HepG2 (cell line): Measurements from ENCODE around the gene FCHSD1. TPM values are rescaled to one million over a fixed set of nuclear protein-coding genes. Genes with fewer than 3 reads are reported as not detected.
A peak's percentile ranks its signal among the peaks of the same experiment; 100 is the strongest.

ENCODE experiments used
- ATAC-seq: fragments of 200-7000 bp; cut with Tn5 transposase; 3 replicates; pipeline ENCODE4 v1.9.1; 2020; ENCODE audit warnings: mild to moderate bottlenecking, moderate library complexity
- BruUV-seq: library from RNA; stranded (reverse); fragments of 400-500 nt; replicated peaks from 2 replicates; lab custom pipeline; 2021; lab: Mats Ljungman, UMichigan
- CTCF ChIA-PET: fragments of 300-600 bp; formaldehyde crosslinking; extraction: SDS; loops from one replicate; lab custom pipeline; 2021; ENCODE audit warnings: low total read pairs, inconsistent platforms, low intra/inter-chr PET ratio; lab: Yijun Ruan, JAX
- POLR2A ChIA-PET: fragments of 350-600 bp; sonication (Branson Sonifier 250); formaldehyde crosslinking; loops from one replicate; lab custom pipeline; 2020; ENCODE audit warnings: antibody characterized with exemption, inconsistent platforms; lab: Yijun Ruan, JAX
- DNase-seq: peaks from one replicate; pipeline ENCODE4 v3.0.0-alpha.2; 2015; ENCODE audit warnings: low spot score
- FAIRE-seq: peaks from 3 replicates; lab custom pipeline; 2011; peaks lifted over from hg19 to GRCh38; lab: Jason Lieb, UNC
- H2AFZ ChIP-seq: one replicate; pipeline ENCODE4 v1.6.1; 2011; ENCODE audit warnings: low read length, inconsistent platforms
- H3K27ac ChIP-seq: fragments of 300-600 bp; 3 replicates; pipeline ENCODE4 v1.8.0; 2011; ENCODE audit warnings: mixed run types, mild to moderate bottlenecking, mixed read lengths, low read length, inconsistent platforms; ENCODE audit not compliant: insufficient read depth; ENCODE audit errors: extremely low read length
- H3K27me3 ChIP-seq, 2 experiments: fragments of 200-600 bp in 1 of 2; 2 replicates in 1 of 2; 3 replicates in 1 of 2; pipeline versions ENCODE4 v1.6.0 to v1.8.0; 2011; ENCODE audit warnings: low read length in 2 of 2, mild to moderate bottlenecking in 2 of 2, moderate library complexity in 2 of 2, inconsistent platforms in 1 of 2; ENCODE audit not compliant: insufficient read depth in 2 of 2, control insufficient read depth in 1 of 2
- H3K36me3 ChIP-seq, 2 experiments: fragments of 200-600 bp in 1 of 2; replicated peaks in 1 of 2; 2 replicates in 1 of 2; 3 replicates in 1 of 2; pipeline versions ENCODE4 v1.5.1 to v1.8.0; 2011; ENCODE audit warnings: low read length in 2 of 2, inconsistent platforms in 1 of 2; ENCODE audit not compliant: insufficient read depth in 2 of 2, control insufficient read depth in 1 of 2
- H3K4me1 ChIP-seq: 2 replicates; pipeline ENCODE4 v1.5.1; 2012; ENCODE audit warnings: low read length, inconsistent platforms; ENCODE audit not compliant: insufficient read depth
- H3K4me2 ChIP-seq: 2 replicates; pipeline ENCODE4 v1.6.0; 2011; ENCODE audit warnings: low read depth, low read length, inconsistent platforms
- H3K4me3 ChIP-seq, 3 experiments: fragments of 200-600 bp in 1 of 3; sonication (generic), shearing (Covaris generic) in 1 of 3; replicated peaks in 1 of 3; 2 replicates each; pipeline ENCODE4 v1.5.1; 2011 to 2016; ENCODE audit warnings: low read length in 3 of 3, inconsistent platforms in 2 of 3, low read depth in 2 of 3, mild to moderate bottlenecking in 2 of 3, control low read depth in 1 of 3, mixed read lengths in 1 of 3; ENCODE audit not compliant: insufficient read depth in 1 of 3
- H3K79me2 ChIP-seq: one replicate; pipeline ENCODE4 v1.6.1; 2011; ENCODE audit warnings: low read length, inconsistent platforms; ENCODE audit not compliant: insufficient read depth
- H3K9ac ChIP-seq: 2 replicates; pipeline ENCODE4 v1.6.0; 2011; ENCODE audit warnings: mild to moderate bottlenecking, low read depth, low read length, inconsistent platforms; ENCODE audit not compliant: insufficient read depth
- H3K9me3 ChIP-seq: 2 replicates; pipeline ENCODE4 v1.5.1; 2012; ENCODE audit warnings: mild to moderate bottlenecking, low read length
- H4K20me1 ChIP-seq: 2 replicates; pipeline ENCODE4 v1.6.0; 2011; ENCODE audit warnings: inconsistent platforms, mild to moderate bottlenecking, low read length, moderate library complexity; ENCODE audit not compliant: insufficient read depth
- ADNP ChIP-seq: sonication (generic); formaldehyde crosslinking; IDR thresholded peaks from 2 replicates; pipeline ENCODE4 v1.4.0; 2020; ENCODE audit warnings: missing genetic modification reagents
- ESRRA ChIP-seq: sonication (generic); formaldehyde crosslinking; IDR thresholded peaks from 2 replicates; pipeline ENCODE4 v1.5.1; 2020; ENCODE audit warnings: mild to moderate bottlenecking, low read depth, missing genetic modification reagents
- FOXA3 ChIP-seq: IDR thresholded peaks from 2 replicates; pipeline ENCODE4 v1.6.1; 2016; ENCODE audit warnings: missing genetic modification reagents, missing compliant biosample characterization
- GABPA ChIP-seq, 2 experiments: IDR thresholded peaks; 2 replicates each; pipeline ENCODE4 v1.6.1; 2011 to 2016; ENCODE audit warnings: low read depth in 2 of 2, low read length in 1 of 2, missing biosample characterization in 1 of 2, missing genetic modification characterization in 1 of 2
- GATAD2A ChIP-seq: IDR thresholded peaks from 2 replicates; pipeline ENCODE4 v1.6.1; 2016
- HHEX ChIP-seq: IDR thresholded peaks from 2 replicates; pipeline ENCODE4 v1.6.1; 2016; ENCODE audit warnings: control low read depth
- HNRNPH1 ChIP-seq: fragments of 200-400 bp; formaldehyde crosslinking; optimal IDR thresholded peaks from 2 replicates; pipeline ENCODE3; 2017; ENCODE audit warnings: mild to moderate bottlenecking, low read depth, low read length
- HNRNPUL1 ChIP-seq: fragments of 200-400 bp; formaldehyde crosslinking; IDR thresholded peaks from 2 replicates; pipeline ENCODE4 v1.6.1; 2017; ENCODE audit warnings: low read depth, mild to moderate bottlenecking, low read length, moderate library complexity
- MAF1 ChIP-seq: sonication (generic); formaldehyde crosslinking; IDR thresholded peaks from 2 replicates; pipeline ENCODE4 v1.5.0; 2020; ENCODE audit warnings: missing genetic modification reagents, borderline replicate concordance
- NFE2L1 ChIP-seq: sonication (generic); formaldehyde crosslinking; IDR thresholded peaks from 2 replicates; pipeline ENCODE4 v1.4.0; 2020; ENCODE audit warnings: missing genetic modification reagents, mild to moderate bottlenecking, borderline replicate concordance
- PITX1 ChIP-seq: sonication (generic); formaldehyde crosslinking; IDR thresholded peaks from 2 replicates; pipeline ENCODE4 v1.5.1; 2020; ENCODE audit warnings: mild to moderate bottlenecking, missing genetic modification reagents
- RBFOX2 ChIP-seq: fragments of 200-400 bp; formaldehyde crosslinking; IDR thresholded peaks from 2 replicates; pipeline ENCODE4 v1.6.1; 2017; ENCODE audit warnings: low read depth, mild to moderate bottlenecking, low read length
- SMAD9 ChIP-seq: sonication (generic); formaldehyde crosslinking; IDR thresholded peaks from 2 replicates; pipeline ENCODE4 v1.5.1; 2020; ENCODE audit warnings: mild to moderate bottlenecking, missing genetic modification reagents
- THAP9 ChIP-seq: sonication (generic); formaldehyde crosslinking; IDR thresholded peaks from 2 replicates; pipeline ENCODE4; 2020; ENCODE audit warnings: missing genetic modification reagents, mild to moderate bottlenecking, borderline replicate concordance
- ZBTB3 ChIP-seq: sonication (generic); formaldehyde crosslinking; IDR thresholded peaks from 2 replicates; pipeline ENCODE4 v1.4.0; 2020; ENCODE audit warnings: low read depth, mild to moderate bottlenecking, moderate library complexity, missing genetic modification reagents, borderline replicate concordance
- ZNF326 ChIP-seq: sonication (generic); formaldehyde crosslinking; IDR thresholded peaks from 2 replicates; pipeline ENCODE4 v1.4.0; 2020; ENCODE audit warnings: missing genetic modification reagents, borderline replicate concordance
- ZNF343 ChIP-seq: sonication (generic); formaldehyde crosslinking; IDR thresholded peaks from 2 replicates; pipeline ENCODE4 v1.4.0; 2020; ENCODE audit warnings: mild to moderate bottlenecking, missing genetic modification reagents
- ZNF552 ChIP-seq: sonication (generic); formaldehyde crosslinking; IDR thresholded peaks from 2 replicates; pipeline ENCODE4 v1.9.0; 2022; ENCODE audit warnings: missing genetic modification reagents, mild to moderate bottlenecking, borderline replicate concordance
- ZNF580 ChIP-seq: IDR thresholded peaks from 2 replicates; pipeline ENCODE4 v1.6.1; 2016; ENCODE audit warnings: low read depth, borderline replicate concordance
- ZNF674 ChIP-seq: sonication (generic); formaldehyde crosslinking; IDR thresholded peaks from 2 replicates; pipeline ENCODE4 v1.5.0; 2020; ENCODE audit warnings: low read depth, mild to moderate bottlenecking, missing genetic modification reagents
- in situ Hi-C: cut with HindIII; loops from 2 replicates; pipeline ENCODE4 v1.10.0; 2017; ENCODE audit warnings: low pct_unique_long_range_greater_than_20kb; ENCODE audit not compliant: extremely low pct_ligation_motif_present
- intact Hi-C: fragments of 100-400 bp; cut with micrococcal nuclease; formaldehyde crosslinking; loops from one replicate; pipeline ENCODE4 v1.10.0; 2022; ENCODE audit not compliant: unreplicated experiment
- polyA plus RNA-seq, 8 experiments: library from polyadenylated mRNA; depleted of rRNA in 3 of 8; stranded (reverse) in 7 of 8; unstranded in 1 of 8; fragments of >200 nt; fragmentation: Illumina TruSeq in 4 of 8; extraction: Trizol in 4 of 8; gene quantifications; 2 replicates each; pipeline versions ENCODE4 v1.2.1 to v1.2.3, GENCODE V29; 2011 to 2016; ENCODE audit warnings: low read depth in 4 of 8, missing spikeins in 1 of 8, mixed read lengths in 1 of 8; ENCODE audit not compliant: insufficient read depth in 1 of 8
- total RNA-seq, 5 experiments: library from RNA; depleted of rRNA; stranded (reverse); fragments of >200 nt; fragmentation: Illumina TruSeq; extraction: Trizol; gene quantifications; 2 replicates each; pipeline ENCODE4 v1.2.3, GENCODE V29; 2016; ENCODE audit warnings: low read depth in 1 of 5

FCHSD1 gene
- total and polyA plus RNA-seq, 2 of the 13 experiments (the other 11 are each of a cell fraction or from before 2014, with no cell fraction given), result 5.5 to 15.4 TPM

GRCh38 chr5:141680178-141680577 lies 29.0 kb upstream of the FCHSD1 start (continued):
- no peak for TF ChIP-seq SMAD9 (CRISPR knock-in tag)
- no peak for TF ChIP-seq FOXA3 (CRISPR knock-in tag)
- no peak for TF ChIP-seq HNRNPH1
- TF ChIP-seq MAF1 (CRISPR knock-in tag), result no peak
- no peak for TF ChIP-seq GATAD2A (CRISPR knock-in tag)
- no peak for TF ChIP-seq NFE2L1

- BruUV-seq, result no TSS peak
- TF ChIP-seq GABPA (IDR thresholded peaks at IDR 0.05; ENCODE audit: low read depth, low read length) (no peak), GABPA (CRISPR knock-in tag; IDR thresholded peaks at IDR 0.05; ENCODE audit: low read depth) (no peak), ADNP (no peak), THAP9 (CRISPR knock-in tag) (no peak), ESRRA (CRISPR knock-in tag) (no peak), ZNF343 (CRISPR knock-in tag) (no peak), NFE2L1 (no peak), HHEX (CRISPR knock-in tag) (no peak), HNRNPUL1 (no peak), ZNF674 (no peak), ZNF580 (no peak), ZNF552 (CRISPR knock-in tag) (no peak), RBFOX2 (no peak), ZNF326 (CRISPR knock-in tag) (no peak), ZBTB3 (CRISPR knock-in tag) (no peak), PITX1 (no peak)
Observed at GRCh38 chr5:141677415-141677814, 26.2 kb upstream of the FCHSD1 start.

More at GRCh38 chr5:141677415-141677814, 26.2 kb upstream of the FCHSD1 start:
- ChIA-PET POLR2A (no interaction called here), CTCF (no interaction called here)
- H4K20me1 ChIP-seq, result no peaks in the 10 kb centered on the region
- no peak overlapping the region for H3K4me3 ChIP-seq
- H3K4me1 ChIP-seq, result peaks cover 17% of the 10 kb centered on the region
- no peaks in the 10 kb centered on the region for H3K79me2 ChIP-seq
- no peak overlapping the region for H2AFZ ChIP-seq
- no peak overlapping the region for H3K27ac ChIP-seq
- intact Hi-C loops, result no loop called here
- H3K4me2 ChIP-seq, result no peak overlapping the region
- peak; percentile 32 for DNase-seq
- no peaks in the 10 kb centered on the region for H3K36me3 ChIP-seq
- peaks cover under 1 to 13% of the 10 kb centered on the region in 2 experiments; a peak in 4 of 5 replicates for H3K27me3 ChIP-seq
- in situ Hi-C loops, result loop anchor here (25.0 kb wide), 1 partner anchor 460 kb away; no protein-coding TSS in a partner anchor
- H3K9ac ChIP-seq, result no peak overlapping the region
- no peaks in the 10 kb centered on the region for H3K9me3 ChIP-seq
- ATAC-seq, result peak; percentile 28; the same call in 1 of the 3 replicates
- no peak for FAIRE-seq
